DMS53 treated with DMSO at 0.1 percent for 48 hours (cell line): ENCODE data around the gene SUV39H1.

Experiments
- DNase-seq: peaks from one replicate; lab custom pipeline; 2025; ENCODE audit not compliant: unreplicated experiment; lab: John Stamatoyannopoulos, UW

The SUV39H1 gene

GRCh38 chrX:48713847-48714246, 17.3 kb downstream of the SUV39H1 start:
- DNase-seq = no peak

GRCh38 chrX:48714573-48714972, 18.0 kb downstream of the SUV39H1 start:
- no peak for DNase-seq

DNA sequence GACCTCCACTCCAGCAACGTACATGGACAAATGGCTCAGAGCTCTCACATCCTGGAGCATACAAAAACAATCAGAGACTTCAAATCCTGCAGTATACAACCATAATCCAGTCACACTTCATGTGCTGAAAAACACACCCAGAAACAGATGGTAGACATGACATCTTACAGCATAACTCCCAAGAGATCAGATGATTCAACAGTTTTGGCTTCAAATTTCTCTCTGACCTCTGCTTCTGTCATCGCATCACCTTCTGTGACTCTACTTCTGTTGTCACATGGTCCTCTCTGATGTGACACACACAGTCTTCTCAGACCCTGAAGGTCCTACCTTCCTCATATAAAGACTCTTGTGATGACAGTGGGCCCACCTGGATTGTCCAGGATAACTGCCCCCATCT, 18.5 kb downstream of the SUV39H1 start:
- no peak for DNase-seq

DNA sequence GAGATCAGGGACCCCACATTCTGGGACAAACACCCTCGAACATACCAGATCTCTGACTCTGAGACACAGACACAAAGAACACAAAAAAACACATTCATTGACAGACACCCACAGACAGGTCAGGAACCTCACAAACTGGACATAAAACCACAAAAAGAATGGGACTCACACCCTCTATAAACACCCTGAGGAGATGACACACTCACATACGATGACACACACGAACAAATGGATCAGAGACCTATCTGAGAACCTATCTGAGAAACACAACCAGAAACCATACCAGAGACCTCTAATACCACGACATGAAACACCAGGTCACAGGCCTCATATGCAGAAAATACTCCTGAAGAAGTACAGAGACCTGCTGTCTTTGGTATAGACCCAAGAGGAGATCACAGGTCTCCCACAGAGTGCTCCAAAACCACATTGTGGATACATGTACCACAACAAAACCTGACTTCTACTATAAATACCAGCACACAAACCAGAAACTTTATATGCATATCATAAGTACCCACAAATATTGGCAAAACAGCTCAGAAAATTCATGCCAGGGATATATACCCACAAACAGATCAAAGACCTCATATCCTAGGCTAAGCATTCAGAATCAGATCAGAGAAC, 19.5 kb downstream of the SUV39H1 start:
- DNase-seq = no peak

DNA sequence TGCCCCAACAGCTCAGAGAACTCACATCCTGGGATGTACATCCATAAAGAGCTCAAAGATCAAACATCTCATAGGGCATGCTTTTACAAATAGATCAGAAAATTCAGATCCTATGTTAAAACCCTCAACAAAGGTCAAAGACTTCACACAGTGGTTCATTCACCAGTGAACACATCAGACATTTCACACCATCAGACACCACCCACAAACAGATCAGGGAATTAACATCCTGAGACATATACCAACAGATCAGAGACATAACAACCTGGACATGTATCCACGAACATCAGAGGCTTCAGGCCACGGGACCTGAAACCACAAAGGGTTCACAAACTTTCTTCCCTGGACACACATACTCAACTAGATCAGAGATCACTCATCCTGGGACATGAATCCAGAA, 23.4 kb downstream of the SUV39H1 start:
- DNase-seq = no peak

DNA sequence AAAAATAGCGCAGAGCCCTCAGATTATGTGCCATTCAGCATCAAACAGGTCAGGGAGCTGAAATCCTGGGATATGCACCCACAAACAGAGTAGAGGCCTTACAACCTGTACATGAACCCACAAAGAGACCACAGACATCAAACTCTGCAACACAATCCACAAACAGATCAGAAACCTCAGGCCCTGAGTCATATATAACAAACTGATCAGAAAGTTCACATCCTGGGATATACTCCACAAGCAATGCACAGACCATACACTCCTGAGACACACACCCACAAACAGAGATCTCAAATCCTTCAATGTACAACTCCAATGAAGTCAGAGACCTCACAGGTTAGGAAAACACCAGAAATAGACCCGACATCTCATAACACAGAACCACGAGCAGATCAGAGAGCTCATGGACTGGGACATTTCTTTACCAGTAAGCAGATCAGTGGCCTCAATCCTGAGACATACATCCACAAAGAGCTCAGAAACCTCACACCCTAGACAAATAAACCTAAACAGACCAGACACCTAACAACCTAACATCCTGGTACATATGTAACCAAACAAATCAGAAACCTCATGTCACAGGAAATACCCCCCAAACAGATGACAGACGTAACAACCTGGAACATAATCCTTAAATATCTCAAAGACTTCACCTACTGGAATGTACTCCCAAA, 24.2 kb downstream of the SUV39H1 start:
- DNase-seq = no peak

DNA sequence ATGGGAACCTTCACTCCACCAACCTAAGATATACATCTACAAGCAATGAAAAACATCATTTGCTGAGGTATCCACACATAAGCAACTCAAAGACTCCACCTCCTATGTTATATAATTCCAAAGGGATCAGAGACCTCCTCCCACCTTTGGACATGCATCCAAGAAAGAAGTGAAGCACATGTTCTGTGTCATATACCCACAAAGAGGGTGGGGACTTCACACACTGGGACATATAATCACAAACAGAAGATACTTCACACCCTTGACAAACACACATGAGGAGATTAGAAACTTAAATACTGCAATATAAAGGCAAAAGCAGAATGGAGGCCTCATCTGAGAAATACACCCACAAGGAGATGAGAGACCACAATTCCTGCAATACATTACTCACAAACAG, 25.4 kb downstream of the SUV39H1 start:
- no peak for DNase-seq

- DNase-seq = no peak
Measured at GRCh38 chrX:48726596-48726995, 30.1 kb downstream of the SUV39H1 start.

DNA sequence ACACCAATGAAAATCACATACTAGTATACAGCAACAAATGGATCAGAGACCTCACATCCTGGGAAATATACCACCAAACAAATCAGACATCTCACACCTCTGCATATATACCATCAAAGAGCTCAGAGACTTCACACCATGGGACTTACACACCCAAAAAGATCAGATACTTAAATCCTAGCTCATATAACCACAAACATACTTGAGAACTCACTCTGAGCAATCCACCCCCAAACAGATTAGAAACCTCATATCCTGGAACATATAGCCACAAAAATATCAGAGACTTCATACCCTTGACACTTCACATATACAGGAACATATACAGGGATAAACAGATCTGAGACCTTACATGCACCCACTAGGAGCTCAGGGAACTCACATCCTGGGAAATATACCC, 32.1 kb downstream of the SUV39H1 start:
- DNase-seq = no peak

DNA sequence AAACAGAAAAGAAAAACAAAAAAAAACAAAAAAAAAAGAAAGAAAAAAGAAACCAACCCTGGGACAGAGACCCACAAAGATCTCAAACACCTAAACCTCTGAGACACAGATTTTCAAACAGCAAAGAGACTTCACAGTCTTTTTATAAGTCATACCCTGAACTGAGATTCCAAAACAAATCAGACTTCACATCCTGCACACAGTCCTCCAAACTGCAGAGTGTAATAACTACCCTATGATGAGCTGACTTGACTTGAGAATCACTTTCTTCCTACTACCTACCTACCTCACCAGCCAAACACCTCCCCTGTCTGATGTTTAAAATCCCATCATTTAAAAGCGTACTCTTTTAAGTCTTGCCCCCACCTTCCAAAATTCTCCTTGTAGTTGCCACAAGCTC, 39.8 kb downstream of the SUV39H1 start:
- DNase-seq = no peak

- DNase-seq = no peak
Measured at GRCh38 chrX:48736878-48737212, 40.3 kb downstream of the SUV39H1 start.

GRCh38 chrX:48737213-48737938, 40.8 kb downstream of the SUV39H1 start:
- peak; percentile 95 for DNase-seq

DNA sequence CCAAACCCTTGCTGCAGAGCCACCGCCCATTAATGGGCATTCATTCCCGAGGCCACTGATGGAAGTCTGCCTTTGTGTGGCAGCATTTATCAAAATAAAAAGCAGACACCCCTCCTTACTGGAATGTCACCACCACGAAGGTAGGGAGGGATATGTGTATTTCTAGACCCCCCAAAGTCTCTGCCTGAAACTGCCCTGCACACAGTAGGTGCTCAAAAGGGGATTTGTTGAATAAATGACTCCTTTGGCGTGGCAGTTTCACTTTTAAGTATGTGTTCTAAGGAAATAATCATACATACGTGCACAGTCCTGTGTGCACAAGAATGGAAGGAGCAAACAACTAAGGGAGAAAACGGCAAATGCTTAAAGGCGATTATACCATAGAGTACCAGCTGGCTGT, 41.4 kb downstream of the SUV39H1 start:
- DNase-seq = peak; percentile 4

DNA sequence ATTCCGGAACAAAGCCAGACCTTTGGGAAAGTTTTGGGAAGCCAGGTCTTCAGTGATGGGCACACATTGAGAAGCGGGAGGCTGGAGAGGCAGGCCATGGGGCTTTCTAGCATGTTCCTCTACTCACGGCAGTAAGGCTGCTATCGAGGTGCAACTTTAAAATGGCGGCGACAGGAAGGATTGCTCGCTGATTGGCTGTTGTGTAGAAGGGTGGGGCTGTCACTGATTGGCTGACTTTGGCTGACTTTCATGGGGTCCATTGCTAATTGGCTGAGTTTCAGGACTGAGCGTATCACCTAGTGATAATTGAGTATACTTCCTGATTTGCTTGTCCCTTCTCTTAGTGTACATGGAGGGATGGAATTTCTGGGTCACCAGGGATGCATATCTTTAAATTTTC, 45.3 kb downstream of the SUV39H1 start:
- DNase-seq = no peak

GRCh38 chrX:48745222-48745621, 48.7 kb downstream of the SUV39H1 start:
- DNase-seq = no peak

DNA sequence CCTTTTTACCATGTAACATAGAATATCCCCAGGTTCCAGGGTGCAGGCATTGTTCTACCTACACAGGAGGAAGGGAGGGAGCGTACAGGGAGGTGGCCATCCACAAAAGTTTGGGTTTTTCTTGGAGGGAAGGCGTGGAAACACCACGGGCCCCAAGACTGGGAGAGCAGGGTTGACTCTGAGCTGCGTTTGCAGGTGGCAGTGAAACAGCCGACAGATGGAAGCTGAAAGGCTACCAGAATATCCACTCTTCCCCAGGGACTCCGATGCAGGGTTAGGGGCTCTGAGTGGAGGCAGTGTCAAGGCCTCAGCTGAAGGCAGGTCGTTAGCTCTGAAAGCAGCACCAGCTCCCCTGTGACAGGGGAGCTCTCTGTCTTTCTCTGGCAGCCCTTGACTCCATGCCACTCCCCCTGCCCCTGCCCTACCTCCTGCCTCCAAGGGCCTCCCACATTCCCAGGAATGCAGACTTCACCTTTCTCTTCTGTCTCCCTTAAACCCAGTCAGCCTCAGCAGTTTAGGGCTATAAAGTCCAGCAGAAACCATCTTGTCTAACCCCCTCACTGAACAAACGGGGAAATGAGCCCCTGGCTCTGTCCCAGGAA, 51.0 kb downstream of the SUV39H1 start:
- DNase-seq = no peak

- DNase-seq = no peak
Measured at GRCh38 chrX:48749182-48749581, 52.6 kb downstream of the SUV39H1 start.

GRCh38 chrX:48751343-48751742, 54.8 kb downstream of the SUV39H1 start:
- DNase-seq = no peak

DNA sequence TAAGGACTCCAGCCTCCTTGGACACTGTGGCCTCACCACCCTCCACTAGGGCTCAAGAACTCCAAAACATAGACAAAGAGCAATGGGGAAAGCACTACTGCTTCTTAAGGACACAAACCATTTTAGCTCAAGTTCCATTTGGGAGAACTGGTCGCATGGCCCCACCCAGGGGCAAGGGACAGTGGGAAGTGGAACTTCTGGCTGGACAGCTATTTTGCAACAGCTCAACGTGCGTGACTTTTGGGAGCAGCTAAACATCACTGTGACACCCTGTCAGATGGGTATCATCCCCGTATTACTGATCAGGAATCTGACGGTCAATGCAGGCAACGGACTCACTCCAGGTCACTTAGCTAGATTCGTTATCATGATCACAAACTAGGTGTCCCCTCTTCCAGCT, 56.0 kb downstream of the SUV39H1 start:
- no peak for DNase-seq

- DNase-seq = no peak
Measured at GRCh38 chrX:48753708-48754228, 57.2 kb downstream of the SUV39H1 start.

DNA sequence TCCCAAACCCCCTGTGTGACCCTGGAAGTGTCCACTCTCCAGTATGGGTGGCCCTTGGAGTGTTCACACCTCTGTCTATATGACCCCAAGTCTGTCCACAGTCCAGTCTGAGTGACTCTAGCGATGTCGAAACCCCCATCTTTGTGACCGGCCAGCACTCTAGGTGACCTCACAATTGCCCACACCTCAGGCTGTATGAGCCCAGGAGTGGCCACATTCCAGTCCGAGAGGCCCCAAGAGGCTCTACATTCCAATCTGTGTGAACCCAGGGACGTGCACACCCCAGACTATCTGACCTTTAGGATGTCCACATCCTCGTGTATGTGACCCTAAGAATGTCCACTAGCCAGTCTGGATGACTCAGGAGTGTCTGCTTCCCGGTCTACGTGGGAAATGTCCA, 57.7 kb downstream of the SUV39H1 start:
- DNase-seq = no peak
